Tibial artery (tissue), 4 donors: Measurements from ENCODE around the gene PPP2R2C.

Source experiments
- DNase-seq, 2 donors: peaks; one replicate each; pipeline ENCODE4 v3.0.0-alpha.2; 2019
- H3K27ac ChIP-seq, 2 donors: fragments of 200-600 bp; sonication (generic) in 1 of 2; 1 replicate in 1 of 2; 2 replicates in 1 of 2; pipeline ENCODE4 v1.5.1; 2018 to 2019; ENCODE audit warnings: mild to moderate bottlenecking in 1 of 2
- H3K27me3 ChIP-seq, 2 donors: fragments of 200-600 bp; sonication (generic) in 1 of 2; one replicate each; pipeline versions ENCODE4 v1.5.1 to v1.6.0; 2016 to 2019
- H3K36me3 ChIP-seq, 3 donors: fragments of 200-600 bp; sonication (generic) in 2 of 3; one replicate each; pipeline ENCODE4 v1.5.1; 2016 to 2019; ENCODE audit warnings: mild to moderate bottlenecking in 2 of 3
- H3K4me1 ChIP-seq, 4 donors: fragments of 200-600 bp; sonication (generic) in 2 of 4; 1 replicate in 3 of 4; 2 replicates in 1 of 4; pipeline ENCODE4 v1.5.1; 2016 to 2019
- H3K4me3 ChIP-seq, 2 donors: fragments of 200-600 bp; sonication (generic) in 1 of 2; 1 replicate in 1 of 2; 2 replicates in 1 of 2; pipeline ENCODE4 v1.5.1; 2018 to 2019; ENCODE audit warnings: mild to moderate bottlenecking in 2 of 2
- H3K9me3 ChIP-seq, 3 donors: fragments of 200-600 bp; sonication (generic) in 1 of 3; one replicate each; pipeline ENCODE4 v1.5.1; 2016 to 2019
- CTCF ChIP-seq, 2 experiments: fragments of 200-600 bp in 1 of 2; fragments of 450-650 bp in 1 of 2; IDR thresholded peaks; one replicate each; pipeline ENCODE4 v1.5.1; 2017 to 2019; ENCODE audit warnings: antibody characterized with exemption in 2 of 2, mild to moderate bottlenecking in 1 of 2, moderate library complexity in 1 of 2
- intact Hi-C: fragments of 100-400 bp; cut with DNase I; formaldehyde crosslinking; loops from one replicate; pipeline ENCODE4 v1.15.0; 2023; ENCODE audit warnings: low total_unique reads

The PPP2R2C gene

GRCh38 chr4:6341696-6342095, 130.7 kb downstream of the PPP2R2C start:
- H3K27ac ChIP-seq, result no peak overlapping the region
- intact Hi-C loops, result no loop called here
- DNase-seq, result no peak
- H3K4me1 ChIP-seq, result peaks cover 0 to 2% (median 0%) of the 10 kb centered on the region in 4 donors
- peaks cover 0 to 67% of the 10 kb centered on the region in 2 donors for H3K27me3 ChIP-seq
- H3K9me3 ChIP-seq, result peaks cover 0 to 8% (median 0%) of the 10 kb centered on the region in 3 donors
- no peaks in the 10 kb centered on the region for H3K36me3 ChIP-seq
- no peak overlapping the region for H3K4me3 ChIP-seq
- TF ChIP-seq CTCF (IDR thresholded peaks at IDR 0.05), result no peak

GRCh38 chr4:6340446-6341015, 131.9 kb downstream of the PPP2R2C start:
- H3K4me3 ChIP-seq, result no peak overlapping the region
- no peak overlapping the region for H3K27ac ChIP-seq
- no peak for TF ChIP-seq CTCF (IDR thresholded peaks at IDR 0.05)
- no peaks in the 10 kb centered on the region for H3K36me3 ChIP-seq
- H3K4me1 ChIP-seq, result peaks cover 0 to 2% (median 0%) of the 10 kb centered on the region in 4 donors
- peaks cover 0 to 3% (median 0%) of the 10 kb centered on the region in 3 donors for H3K9me3 ChIP-seq
- no peak for DNase-seq
- intact Hi-C loops, result no loop called here
- peaks cover 0 to 67% of the 10 kb centered on the region in 2 donors for H3K27me3 ChIP-seq

DNA sequence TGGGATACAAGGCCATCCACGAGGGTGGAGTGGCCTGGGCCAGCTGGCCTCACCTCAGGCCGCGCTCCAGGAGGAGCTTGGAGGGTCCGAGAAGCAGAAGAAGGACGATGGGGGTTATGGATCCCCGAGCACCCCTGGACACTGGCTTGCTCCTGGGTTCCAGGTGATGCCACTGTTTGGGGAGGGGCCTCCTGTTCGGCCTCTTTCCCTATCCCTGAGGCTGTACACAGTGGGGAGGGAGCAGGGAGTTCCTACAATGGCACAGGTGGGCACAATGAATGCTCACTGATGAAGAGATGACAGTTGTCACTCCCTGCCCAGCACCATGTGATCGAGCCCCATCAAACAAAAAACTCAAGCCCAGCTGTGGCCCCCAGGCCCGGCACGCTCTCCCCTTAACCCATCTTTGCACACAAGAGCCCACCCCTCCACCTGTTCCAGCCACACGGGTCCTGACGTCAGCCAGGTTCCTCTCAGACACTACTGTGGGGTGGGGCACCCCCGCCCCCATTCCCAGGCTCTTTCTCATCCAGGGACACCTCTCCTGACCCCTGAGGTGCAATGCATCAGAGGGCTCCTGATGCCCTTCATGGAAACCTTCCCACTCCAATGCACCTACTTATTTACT, 132.5 kb downstream of the PPP2R2C start:
- no peak for TF ChIP-seq CTCF (IDR thresholded peaks at IDR 0.05)
- H3K4me1 ChIP-seq, result peaks cover 0 to 2% (median 0%) of the 10 kb centered on the region in 4 donors
- H3K9me3 ChIP-seq, result no peaks in the 10 kb centered on the region
- peaks cover 0 to 71% of the 10 kb centered on the region in 2 donors for H3K27me3 ChIP-seq
- no peaks in the 10 kb centered on the region for H3K36me3 ChIP-seq
- no peak for DNase-seq
- H3K27ac ChIP-seq, result no peak overlapping the region
- intact Hi-C loops, result no loop called here
- H3K4me3 ChIP-seq, result no peak overlapping the region

DNA sequence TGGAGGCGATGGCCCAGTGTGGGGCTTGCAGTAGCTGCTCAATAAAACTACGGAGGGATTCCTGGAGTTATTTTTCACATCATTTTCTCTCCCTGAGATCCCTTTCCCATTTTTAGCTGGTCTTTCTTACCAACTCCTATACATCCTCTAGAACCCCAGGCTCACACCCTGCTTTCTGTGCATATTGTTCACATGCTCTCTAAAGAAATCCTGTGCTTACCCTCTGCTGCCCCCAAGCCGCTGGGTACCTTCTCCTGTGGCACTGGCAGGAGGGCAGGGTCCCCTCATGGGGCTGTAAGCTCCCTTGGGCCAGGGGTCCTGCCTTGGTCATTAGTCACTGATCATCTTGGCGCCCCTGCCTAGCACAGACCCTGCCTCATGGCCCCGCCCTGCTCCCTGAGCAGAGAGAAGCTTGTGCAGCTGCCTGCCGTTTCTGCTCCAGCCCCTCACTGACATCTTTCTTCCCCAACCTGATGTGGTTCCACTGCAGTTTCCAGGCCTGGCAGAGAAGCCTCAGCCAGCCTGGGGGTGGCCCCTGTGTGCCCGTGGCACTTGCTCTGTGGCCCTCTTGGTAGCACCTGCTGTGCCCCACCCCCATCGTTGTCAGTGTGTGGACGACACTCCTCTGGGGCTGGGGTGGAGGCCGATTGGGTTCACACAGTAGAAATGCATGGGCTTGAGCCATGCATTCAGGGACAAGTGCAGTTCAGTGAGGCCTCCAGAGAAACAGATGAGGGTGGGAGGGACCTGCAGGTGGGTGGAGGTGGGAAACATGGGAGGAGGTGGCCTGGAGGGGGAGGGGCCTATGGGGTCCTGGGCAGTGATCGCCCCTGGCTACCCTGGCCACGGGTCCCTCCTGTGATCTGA, 133.2 kb downstream of the PPP2R2C start:
- Histone ChIP-seq H3K27ac (no peak overlapping the region), H3K4me3 (no peak overlapping the region), H3K36me3 (no peaks in the 10 kb centered on the region), H3K4me1 (peaks cover 0 to 2% (median 0%) of the 10 kb centered on the region in 4 donors), H3K9me3 (no peaks in the 10 kb centered on the region), H3K27me3 (peaks cover 0 to 77% of the 10 kb centered on the region in 2 donors)
- DNase-seq, result no peak
- TF ChIP-seq CTCF (IDR thresholded peaks at IDR 0.05), result no peak
- intact Hi-C loops, result no loop called here

- intact Hi-C loops, result no loop called here
- no peak overlapping the region for H3K27ac ChIP-seq
- H3K4me1 ChIP-seq, result peaks cover 0 to 2% (median 0%) of the 10 kb centered on the region in 4 donors
- no peak for TF ChIP-seq CTCF (IDR thresholded peaks at IDR 0.05)
- H3K9me3 ChIP-seq, result no peaks in the 10 kb centered on the region
- DNase-seq, result no peak
- H3K36me3 ChIP-seq, result no peaks in the 10 kb centered on the region
- peaks cover 0 to 80% of the 10 kb centered on the region in 2 donors for H3K27me3 ChIP-seq
- no peak overlapping the region for H3K4me3 ChIP-seq
These were observed 134.1 kb downstream of the PPP2R2C start for GRCh38 chr4:6338175-6338950.
